ENCODE data around the gene GRID2IP. TPM values are rescaled to one million over a fixed set of nuclear protein-coding genes. Genes with fewer than 3 reads are reported as not detected.
A peak's percentile ranks its signal among the peaks of the same experiment; 100 is the strongest.
"Not testable (repeated sequence)": the region's sequence is repeated elsewhere in the genome, so short reads cannot be mapped to it uniquely, and the experiment has no call there.

The GRID2IP gene
- not detected for total RNA-seq
- long read RNA-seq = 0 reads

DNA sequence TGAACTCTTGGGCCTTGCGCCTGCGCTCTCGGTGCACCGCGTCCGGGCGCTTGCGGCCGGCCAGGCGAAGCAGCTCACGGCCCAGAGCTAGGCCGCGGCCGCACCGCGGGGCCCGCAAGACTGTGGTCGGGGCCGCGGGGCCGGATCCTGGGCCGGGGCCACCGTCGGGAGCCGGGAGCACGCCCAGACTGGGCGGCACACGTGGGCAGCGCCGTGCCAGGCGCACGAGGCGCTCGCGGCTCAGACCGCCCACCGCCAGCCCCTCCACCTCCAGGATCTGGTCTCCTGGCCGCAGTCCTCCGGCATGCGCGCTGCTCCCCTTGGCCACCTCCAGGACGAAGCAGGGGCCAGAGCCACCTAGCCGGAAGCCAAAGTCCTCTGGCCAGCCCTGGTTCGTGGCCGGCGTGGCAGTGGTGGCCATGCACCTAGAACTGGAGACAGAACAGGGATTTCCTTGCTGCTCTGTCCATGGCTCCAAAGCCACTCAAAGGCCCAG lies at the start of gene GRID2IP:
Gene GRID2IP, minus strand, starts transcription at position 446 of the 496 bp plus-strand sequence. Its CDS starts 25 bp downstream, at position 421.
- DNase-seq (no peak), ATAC-seq (ENCODE audit: poor library complexity) (no peak)
- intact Hi-C loops (cut with DNase I) = no loop called here

DNA sequence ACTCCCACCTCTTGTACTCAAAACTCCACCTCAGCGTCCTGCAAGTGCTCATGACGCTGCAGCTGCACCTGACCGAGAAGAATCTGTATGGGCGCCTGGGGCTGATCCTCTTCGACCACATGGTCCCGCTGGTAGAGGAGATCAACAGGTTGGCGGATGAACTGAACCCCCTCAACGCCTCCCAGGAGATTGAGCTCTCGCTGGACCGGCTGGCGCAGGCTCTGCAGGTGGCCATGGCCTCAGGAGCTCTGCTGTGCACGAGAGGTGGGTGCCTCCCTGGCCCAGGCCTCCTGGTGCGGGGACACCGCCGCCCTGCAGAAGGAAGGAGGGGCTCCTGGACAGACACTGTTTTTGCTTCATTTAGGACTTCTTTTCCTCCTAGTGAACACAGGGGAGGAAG lies 48.8 kb upstream of the GRID2IP start:
- no peak for DNase-seq
- no peak for ATAC-seq (ENCODE audit: poor library complexity)
- intact Hi-C loops (cut with DNase I) = no loop called here

DNA sequence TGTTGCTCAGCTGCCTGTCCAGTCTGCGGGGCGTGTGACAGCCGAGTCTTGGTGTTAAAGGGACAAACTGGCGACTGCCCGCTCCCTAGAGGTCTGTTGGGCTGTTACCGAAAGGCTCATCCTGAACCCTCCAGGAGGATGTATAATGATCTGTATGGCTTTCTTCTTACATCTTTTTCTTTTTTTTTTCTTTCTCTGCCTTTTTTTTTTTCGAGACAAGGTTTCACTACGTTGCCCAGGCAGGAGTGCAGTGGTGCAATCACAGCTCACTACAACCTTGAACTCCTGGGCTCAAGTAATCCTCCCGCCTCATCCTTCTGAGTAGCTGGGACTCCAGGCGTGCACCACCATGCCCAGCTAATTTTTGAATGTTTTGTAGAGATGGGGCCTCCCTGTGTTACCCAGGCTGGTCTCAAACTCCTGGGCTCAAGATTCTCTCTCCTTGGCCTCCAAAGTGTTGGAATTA lies 39.4 kb upstream of the GRID2IP start:
- intact Hi-C loops (cut with DNase I) = no loop called here
- no peak for DNase-seq
- ATAC-seq (ENCODE audit: poor library complexity) = peak; percentile 11

DNA sequence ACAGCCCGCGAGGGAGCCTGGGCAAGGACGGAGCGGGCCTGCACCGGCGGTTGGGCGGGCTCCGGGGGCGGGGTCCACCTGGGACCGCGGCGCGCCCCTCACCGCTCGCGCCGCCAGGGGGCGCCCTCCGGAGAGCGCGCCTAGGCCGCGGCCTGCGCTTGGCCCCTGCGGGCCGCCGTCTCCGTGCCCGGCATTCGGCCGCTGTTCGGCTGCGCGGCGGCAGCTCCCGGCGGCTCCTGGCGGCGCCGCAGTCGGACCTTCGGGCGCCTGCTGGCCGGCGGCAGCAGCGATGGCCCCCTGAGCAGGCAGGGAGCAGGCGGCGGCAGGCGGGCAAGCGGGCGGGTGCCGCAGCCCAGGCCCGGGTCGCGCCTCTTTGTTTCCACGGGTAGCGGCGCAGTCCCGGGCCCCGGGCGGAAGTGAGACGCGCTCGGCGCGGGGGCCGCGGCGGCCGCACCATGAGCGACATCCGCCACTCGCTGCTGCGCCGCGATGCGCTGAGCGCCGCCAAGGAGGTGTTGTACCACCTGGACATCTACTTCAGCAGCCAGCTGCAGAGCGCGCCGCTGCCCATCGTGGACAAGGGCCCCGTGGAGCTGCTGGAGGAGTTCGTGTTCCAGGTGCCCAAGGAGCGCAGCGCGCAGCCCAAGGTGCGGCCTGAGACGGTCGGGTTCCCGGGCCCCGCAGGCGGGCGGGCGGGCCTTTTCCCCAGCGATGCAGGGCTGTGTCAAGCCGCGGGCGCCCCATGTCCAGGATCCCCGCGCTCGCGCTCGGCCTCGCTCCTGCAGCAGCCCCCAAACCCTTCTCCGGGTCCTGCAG lies 38.8 kb upstream of the GRID2IP start, which contains the start of gene INTS15:
Gene INTS15, plus strand, starts transcription at position 193 of the 816 bp plus-strand sequence. Its CDS starts 263 bp downstream, at position 456.
- peak; percentile 97 for ATAC-seq (ENCODE audit: poor library complexity)
- intact Hi-C loops (cut with DNase I) = no loop called here

DNA sequence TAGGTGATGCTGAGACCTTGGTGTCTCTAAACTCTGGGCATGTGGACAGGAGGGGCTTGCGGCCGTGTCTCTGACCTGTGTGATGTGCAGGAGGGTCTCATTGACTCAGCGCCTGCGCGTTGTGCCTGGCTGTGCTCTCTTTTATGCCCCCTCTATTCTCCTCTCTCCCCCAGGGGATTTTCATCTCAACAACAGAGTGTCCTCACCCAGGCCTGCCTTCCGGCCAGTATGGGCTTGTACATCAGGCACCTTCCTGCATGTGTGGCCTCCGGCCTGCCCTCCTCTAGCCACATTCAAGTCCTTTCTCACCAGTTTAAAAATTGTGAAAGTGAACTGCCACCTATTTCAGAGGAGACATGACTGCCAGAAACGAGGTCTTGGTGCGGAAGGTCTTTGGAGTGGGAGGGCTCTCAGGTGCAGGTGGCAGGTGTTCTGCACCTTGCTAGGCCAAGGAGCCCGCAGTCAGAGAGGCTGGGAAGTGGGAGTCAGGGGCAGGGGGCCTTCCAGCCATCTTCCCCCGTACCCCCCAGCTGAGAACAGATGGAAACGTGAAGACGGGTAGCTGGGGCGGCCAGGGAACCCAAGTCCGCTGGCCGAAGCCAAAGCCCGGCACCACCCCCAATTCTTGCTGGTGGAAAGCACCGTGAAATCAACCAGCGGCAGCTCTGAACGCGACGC lies 38.0 kb upstream of the GRID2IP start:
- ATAC-seq (ENCODE audit: poor library complexity) = no peak

More for the DNA sequence above, 38.8 kb upstream of the GRID2IP start, which contains the start of gene INTS15:
- peak; percentile 84 for DNase-seq

DNA sequence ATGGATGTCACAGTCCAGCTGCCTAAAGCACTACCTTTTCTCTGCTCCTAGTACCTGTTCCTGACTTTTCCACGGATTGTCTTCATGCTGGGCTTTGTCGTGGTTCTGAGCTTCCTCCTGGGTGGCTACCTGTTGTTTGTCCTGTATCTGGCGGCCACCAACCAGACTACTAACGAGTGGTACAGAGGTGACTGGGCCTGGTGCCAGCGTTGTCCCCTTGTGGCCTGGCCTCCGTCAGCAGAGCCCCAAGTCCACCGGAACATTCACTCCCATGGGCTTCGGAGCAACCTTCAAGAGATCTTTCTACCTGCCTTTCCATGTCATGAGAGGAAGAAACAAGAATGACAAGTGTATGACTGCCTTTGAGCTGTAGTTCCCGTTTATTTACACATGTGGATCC lies 37.3 kb upstream of the GRID2IP start:
- ATAC-seq (ENCODE audit: poor library complexity) (no peak), DNase-seq (no peak)
- intact Hi-C loops (cut with DNase I) = no loop called here

More for the DNA sequence above, 38.0 kb upstream of the GRID2IP start:
- no peak for DNase-seq
- intact Hi-C loops (cut with DNase I) = no loop called here

DNA sequence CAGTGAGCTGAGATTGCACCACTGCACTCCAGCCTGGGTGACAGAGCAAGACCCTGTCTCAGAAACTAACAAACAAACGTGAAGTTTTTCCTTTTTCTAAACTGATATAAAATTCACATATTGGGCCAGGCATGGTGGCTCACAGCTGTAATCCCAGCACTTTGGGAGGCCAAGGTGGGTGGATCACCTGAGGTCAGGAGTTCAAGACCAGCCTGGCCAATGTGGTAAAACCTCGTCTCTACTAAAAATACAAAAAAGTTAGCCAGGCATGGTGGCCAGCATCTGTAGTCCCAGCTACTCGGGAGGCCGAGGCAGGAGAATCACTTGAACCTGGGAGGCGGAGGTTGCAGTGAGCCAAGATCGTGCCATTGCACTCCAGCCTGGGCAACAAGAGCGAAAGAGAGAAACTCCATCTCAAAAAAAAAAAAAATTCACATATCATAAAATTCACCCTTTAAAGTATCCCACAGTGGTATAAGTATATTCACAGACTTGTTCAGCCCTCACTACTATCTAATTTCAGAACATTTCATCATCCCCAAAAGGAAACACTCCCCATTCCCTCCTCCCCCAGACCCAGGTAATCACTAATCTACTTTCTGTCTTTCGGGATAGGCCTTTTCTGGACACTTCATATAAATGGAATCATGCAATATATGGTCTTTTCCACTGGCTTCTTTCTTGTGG lies 34.6 kb upstream of the GRID2IP start:
- ATAC-seq (ENCODE audit: poor library complexity); DNase-seq; intact Hi-C loops (cut with DNase I): not testable (repeated sequence)

DNA sequence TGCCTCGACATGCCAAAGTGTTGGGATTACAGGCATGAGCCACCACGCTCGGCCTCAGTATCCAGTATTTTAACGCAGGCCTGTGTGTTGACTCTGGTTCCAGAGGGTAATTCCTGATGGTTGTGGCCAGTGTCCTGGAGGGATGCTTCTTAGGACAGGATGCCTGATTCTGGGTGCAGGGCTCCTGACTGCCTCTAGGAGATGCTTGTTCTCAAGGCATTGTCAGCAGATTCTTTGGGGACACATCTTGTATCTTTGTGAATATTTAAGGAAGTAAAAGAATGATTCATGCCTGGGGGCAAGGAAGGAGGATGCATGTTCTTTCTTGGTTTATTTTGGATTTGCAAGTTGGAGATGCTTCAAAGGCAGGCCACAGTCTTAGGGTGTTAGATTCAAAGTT lies 28.2 kb upstream of the GRID2IP start:
- intact Hi-C loops (cut with DNase I) = no loop called here
- ATAC-seq (ENCODE audit: poor library complexity) (no peak), DNase-seq (no peak)

DNA sequence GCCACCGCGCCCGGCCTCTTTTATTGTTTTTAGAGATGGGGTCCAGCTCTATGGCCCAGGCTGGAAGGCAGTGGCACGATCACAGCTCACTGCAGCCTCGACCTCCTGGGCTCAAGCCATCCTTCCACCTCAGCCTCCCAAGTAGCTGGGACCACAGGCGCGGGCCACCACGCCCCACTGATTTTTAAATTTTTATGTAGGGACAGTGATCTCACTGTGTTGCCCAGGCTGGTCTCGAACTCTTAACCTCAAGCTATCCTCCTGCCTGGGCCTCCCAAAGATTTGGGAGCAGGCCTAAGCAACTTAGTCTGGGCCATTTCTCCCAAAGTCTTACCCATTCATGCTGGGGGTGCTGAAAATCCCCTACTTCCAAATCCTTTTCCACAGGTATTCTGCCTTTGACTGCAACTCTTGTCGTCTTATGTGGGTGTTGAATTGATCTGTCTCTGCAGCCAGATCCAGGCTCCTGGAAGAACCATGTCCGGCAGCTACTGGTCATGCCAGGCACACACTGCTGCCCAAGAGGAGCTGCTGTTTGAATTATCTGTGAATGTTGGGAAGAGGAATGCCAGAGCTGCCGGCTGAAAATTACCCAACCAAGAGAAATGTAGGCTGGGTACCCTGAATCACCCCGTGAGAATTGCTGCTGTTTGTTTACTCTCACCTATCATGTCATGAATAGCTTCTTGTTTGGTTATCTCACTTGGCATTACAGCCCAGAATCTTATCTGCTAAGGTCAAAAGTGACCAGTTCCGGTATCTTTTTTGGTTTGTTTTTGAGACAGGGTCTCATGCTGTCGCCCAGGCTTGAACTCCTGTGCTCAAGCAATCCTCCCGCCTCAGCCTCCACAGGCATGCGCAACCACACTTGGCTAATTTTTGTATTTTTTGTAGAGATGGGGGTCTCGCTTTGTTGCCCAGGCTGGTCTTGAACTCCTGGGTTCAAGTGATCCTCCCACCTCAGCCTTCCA lies 27.1 kb upstream of the GRID2IP start:
- DNase-seq (no peak), ATAC-seq (ENCODE audit: poor library complexity) (no peak)
- intact Hi-C loops (cut with DNase I) = no loop called here

DNA sequence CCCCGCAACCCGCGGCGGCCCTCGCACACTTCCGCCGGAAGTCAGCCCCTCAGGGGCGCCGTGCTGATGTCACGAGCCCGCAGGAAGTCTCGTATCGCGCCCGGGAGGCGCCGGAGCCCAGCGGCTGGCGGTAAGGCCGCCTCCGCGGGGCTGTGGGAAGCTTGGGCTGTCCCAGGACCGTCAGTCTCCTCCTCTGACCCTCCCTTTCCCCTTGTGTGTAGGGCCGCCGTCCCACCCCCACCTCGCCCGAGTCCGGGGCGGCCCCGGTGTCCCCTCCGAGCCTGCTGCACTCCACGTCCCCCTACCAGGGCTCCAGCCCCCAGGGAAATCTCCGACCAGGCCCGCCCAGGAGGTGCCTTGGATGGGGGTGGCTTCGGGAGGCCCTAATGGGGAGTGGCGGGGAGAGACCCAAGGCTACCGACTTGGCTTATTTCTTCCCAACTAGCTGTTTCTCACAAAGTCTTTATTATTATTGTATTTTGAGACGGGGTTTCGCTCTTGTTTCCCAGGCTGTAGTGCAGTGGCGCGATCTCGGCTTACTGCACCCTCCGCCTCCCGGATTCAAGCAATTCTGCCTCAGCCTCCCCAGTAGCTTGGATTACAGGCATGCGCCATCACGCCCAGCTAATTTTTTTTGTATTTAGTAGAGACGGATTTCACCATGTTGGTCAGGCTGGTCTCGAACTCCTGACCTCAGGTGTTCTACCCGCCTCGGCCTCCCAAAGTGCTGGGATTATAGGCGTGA lies 26.3 kb upstream of the GRID2IP start, which contains the start of gene ZDHHC4:
Gene ZDHHC4, plus strand, starts transcription at position 86 of the 745 bp plus-strand sequence. CDS start 3,108 bp downstream, outside the sequence.
- DNase-seq (peak; percentile 95), ATAC-seq (ENCODE audit: poor library complexity) (peak; percentile 99)
- intact Hi-C loops (cut with DNase I) = no loop called here

DNA sequence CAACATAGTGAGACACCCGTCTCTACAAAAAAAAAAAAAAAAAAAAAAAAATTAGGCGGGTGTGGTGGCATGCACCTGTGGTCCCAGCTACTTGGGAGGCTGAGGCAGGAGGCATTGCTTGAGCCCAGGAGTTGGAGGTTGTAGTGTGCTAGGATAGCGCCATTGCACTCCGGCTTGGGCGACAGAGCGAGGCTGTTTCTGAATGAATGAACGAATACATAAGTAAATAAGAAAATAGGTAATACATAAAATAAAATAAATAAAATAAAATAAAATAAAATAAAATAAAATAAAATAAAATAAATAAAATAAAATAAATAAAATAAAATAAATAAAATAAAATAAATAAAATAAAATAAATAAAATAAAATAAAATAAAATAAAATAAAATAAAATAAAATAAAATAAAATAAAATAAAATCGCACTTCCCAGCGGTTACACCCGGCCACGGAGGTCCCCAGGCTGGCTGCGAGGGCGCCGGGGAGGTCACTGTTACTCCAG lies 25.7 kb upstream of the GRID2IP start:
- ATAC-seq (ENCODE audit: poor library complexity); intact Hi-C loops (cut with DNase I); DNase-seq: not testable (repeated sequence)

DNA sequence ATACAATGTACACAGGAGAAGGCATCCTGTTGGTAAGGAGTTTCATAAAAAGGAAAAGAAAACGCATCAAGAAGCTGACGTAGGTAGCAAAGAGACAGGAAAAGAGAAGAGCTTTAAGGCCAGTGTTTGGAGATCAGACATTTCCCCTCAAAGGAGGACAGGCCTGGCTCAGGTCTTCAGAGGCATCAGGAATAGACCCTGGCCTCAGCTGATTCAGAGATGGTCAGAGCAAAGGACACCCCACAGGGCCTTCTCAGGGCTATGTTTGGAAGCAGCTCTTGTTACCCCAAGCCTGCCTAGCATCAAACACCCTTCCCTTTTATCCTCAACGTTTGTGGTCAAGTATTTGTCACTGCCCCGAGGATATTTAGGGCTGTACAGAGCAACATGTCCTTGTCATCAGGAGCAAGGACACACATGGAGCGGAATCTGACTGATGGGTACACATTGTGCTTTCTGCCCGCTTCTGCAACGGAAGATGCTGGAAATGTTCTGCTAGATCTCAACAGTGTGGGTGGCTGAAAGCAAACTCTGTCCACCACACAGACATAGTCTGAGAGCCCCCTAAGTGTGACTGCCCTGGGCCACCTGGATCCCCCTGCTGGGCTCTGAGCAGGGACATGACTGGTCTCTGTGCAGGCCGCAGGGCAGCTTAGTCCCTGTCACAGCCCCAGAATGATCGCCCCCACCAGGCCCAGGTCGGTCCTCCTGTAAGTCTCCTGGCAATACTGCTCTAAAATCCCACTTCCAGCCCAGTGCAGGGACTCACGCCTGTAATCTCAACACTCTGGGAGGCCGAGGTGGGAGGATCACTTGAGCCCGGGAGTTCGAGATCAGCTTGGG lies 25.0 kb upstream of the GRID2IP start:
- ATAC-seq (ENCODE audit: poor library complexity) (no peak), DNase-seq (no peak)
- intact Hi-C loops (cut with DNase I) = no loop called here

DNA sequence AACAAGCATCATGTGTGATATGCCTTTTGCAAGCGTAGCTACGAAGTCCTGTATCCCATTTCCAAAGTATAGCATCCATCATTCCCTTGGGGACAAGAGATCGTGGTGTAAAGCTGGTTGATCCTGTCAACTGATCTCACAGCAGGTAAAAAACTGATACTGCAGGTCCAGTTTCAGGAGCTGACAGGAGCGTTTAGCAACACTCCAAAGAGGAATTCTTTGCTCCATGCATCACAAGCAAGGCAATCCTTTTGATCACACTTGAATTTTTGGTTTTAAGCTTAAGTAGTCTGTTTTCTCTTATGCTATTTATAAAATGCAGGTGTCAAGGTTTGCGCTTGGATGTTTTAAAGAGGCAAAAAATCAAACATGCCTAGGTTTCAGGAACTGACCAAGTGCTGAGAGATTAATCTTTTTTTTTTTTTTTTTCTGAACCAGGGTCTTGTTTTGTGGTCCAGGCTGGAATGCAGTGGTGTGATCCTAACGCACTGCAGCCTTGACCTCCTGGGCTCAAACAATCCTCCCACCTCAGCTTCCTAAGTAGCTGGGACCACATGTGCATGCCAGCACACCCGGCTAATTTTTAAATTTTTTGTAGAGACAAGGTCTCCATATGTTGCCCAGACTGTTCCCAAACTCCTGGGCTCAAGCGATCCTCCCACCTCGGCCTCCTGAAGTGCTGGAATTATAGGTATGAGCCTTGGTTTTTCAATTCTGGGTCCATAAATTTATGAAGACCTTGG lies 24.2 kb upstream of the GRID2IP start:
- DNase-seq = no peak
- intact Hi-C loops (cut with DNase I) = no loop called here
- no peak for ATAC-seq (ENCODE audit: poor library complexity)

DNA sequence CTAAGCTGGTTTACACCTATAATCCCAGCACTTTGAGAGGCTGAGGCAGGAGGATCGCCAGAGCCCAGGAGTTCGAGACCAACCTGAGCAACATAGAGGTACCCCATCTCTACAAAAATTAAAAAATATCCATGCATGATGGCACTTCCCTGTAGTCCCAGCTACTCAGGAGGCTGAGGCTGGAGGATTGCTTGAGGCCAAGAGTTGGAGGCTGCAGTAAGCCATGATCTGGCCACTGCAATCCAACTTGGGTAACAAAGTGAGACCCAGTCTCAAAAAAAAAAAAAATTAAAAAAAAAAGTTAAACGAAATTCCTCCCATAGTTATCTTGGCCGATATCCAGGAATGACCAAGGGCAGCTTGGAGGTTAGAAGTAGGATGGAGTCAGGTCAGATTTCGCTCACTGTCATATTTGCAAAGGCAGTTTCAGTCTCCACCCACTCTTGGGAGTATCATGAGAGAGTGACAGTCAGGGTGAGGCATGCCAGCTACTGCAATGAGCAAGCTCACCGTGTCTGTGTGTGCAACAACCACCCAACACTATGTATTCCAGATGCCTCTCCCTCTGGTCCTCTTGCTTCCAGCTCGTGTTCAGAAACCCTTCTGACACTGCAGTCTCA lies 20.0 kb upstream of the GRID2IP start:
- intact Hi-C loops (cut with DNase I) = no loop called here
- no peak for ATAC-seq (ENCODE audit: poor library complexity)
- no peak for DNase-seq

DNA sequence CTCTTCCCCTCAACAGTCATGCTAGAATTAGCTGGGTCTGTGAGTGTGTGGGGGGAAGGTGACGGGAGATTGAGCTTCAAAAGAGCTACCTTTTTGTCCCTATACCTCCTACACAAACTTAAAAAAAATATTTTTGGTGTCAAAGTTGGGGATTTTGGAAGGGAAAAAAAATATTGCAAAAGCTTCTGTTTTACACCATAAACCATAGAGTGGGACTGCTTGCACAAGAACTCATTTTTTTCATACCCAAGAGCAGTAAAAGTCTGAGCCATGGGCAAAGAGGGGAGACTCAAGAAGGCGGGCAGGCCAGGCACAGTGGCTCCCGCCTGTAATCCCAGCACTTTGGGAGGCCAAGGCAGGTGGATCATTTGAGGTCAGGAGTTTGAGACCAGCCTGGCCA lies 16.6 kb upstream of the GRID2IP start:
- no peak for DNase-seq
- intact Hi-C loops (cut with DNase I) = no loop called here
- ATAC-seq (ENCODE audit: poor library complexity) = no peak

Data from Right ventricle myocardium superior (tissue), 1 donor.